HG02623 (cell line): Measurements from ENCODE around the gene SCNN1G.
"Not testable (repeated sequence)": the region's sequence is repeated elsewhere in the genome, so short reads cannot be mapped to it uniquely, and the experiment has no call there.

Experiments
- ATAC-seq: cut with Tn5 transposase; IDR thresholded peaks from one replicate; pipeline ENCODE4 v1.9.1; 2021; ENCODE audit warnings: moderate library complexity; ENCODE audit not compliant: unreplicated experiment

SCNN1G gene

GRCh38 chr16:23248261-23249194 lies 66.0 kb downstream of the SCNN1G start:
- ATAC-seq: no peak

- no peak for ATAC-seq
Observed at GRCh38 chr16:23249830-23250229, 67.3 kb downstream of the SCNN1G start.

GRCh38 chr16:23252310-23252709 lies 69.8 kb downstream of the SCNN1G start:
- ATAC-seq: no peak

DNA sequence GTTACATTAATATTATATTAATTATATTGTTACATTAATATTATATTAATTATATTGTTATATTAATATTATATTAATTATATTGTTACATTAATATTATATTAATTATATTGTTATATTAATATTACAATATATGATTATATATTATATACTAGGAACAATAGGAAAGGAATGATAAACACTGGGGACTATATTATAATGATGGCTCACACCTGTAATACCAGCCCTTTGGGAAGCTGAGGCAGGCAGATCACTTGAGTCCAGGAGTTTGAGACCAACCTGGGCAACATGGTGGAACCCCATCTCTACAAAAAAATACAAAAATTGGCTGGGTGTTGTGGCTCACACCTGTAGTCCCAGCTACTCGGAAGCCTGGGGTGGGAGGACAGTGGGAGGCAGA lies 71.1 kb downstream of the SCNN1G start:
- ATAC-seq: not testable (repeated sequence)

- no peak for ATAC-seq
Observed at GRCh38 chr16:23254338-23254737, 71.8 kb downstream of the SCNN1G start.

GRCh38 chr16:23255000-23255399 lies 72.5 kb downstream of the SCNN1G start:
- ATAC-seq: no peak

DNA sequence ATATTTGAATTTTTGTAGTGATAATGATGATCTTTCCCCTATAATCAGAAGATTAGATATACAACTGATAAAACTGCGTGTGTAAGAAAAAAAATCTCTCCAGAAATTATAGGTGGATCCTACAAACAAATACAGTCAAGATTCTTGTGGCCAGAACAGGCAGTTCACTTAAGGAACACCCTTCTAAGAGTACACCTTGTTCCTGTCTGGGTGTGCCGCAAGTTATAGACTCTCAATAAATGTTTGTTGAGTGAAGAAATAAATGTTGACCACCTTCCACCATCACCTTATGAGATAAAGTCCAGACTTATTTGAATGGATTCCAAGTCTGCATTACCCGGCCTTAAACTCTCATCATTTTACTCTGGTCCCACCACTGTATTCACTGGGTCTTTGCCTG lies 73.9 kb downstream of the SCNN1G start:
- ATAC-seq: no peak

- no peak for ATAC-seq
Observed at GRCh38 chr16:23257682-23258081, 75.1 kb downstream of the SCNN1G start.

DNA sequence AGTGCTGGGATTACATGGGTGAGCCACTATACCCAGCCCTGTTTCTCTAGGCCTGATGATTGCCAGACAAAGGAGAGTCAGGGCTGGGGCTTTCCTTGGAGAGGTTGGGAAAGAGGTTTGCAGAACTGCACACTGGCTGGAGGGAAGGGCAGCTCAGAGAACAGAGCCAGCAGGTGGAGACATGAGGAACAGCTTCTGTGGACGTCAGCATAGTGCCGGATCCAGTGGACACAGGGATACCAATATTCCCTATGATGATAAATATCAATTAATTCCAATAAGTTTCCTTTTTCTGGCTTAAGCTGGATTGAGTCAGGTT lies 76.3 kb downstream of the SCNN1G start:
- no peak for ATAC-seq
